IPS-18c (cell line): ENCODE measurements around the gene HMOX1.
A peak's percentile ranks its signal among the peaks of the same experiment; 100 is the strongest.

Experiments used
- H3K4me3 ChIP-seq: 2 replicates; pipeline ENCODE4 v1.7.0; 2013; ENCODE audit warnings: low read depth, mild to moderate bottlenecking, low read length, moderate library complexity; ENCODE audit not compliant: insufficient read depth
- H3K9me3 ChIP-seq: one replicate; pipeline ENCODE4 v1.6.1; 2013; ENCODE audit warnings: mild to moderate bottlenecking, low read length, moderate library complexity; ENCODE audit not compliant: control insufficient read depth, insufficient read depth

Gene HMOX1

GRCh38 chr22:35380537-35381423 is at the start of gene HMOX1:
HMOX1 (plus strand) TSS chr22:35381096; CDS start chr22:35381174, 78 bp downstream.
- H3K4me3 ChIP-seq, result peak within 1 kb of the TSS; percentile 63
- no peaks in the 10 kb centered on the region for H3K9me3 ChIP-seq

GRCh38 chr22:35332278-35332677 is 48.6 kb upstream of the HMOX1 start:
- H3K4me3 ChIP-seq, result no peak overlapping the region
- H3K9me3 ChIP-seq, result no peaks in the 10 kb centered on the region

DNA sequence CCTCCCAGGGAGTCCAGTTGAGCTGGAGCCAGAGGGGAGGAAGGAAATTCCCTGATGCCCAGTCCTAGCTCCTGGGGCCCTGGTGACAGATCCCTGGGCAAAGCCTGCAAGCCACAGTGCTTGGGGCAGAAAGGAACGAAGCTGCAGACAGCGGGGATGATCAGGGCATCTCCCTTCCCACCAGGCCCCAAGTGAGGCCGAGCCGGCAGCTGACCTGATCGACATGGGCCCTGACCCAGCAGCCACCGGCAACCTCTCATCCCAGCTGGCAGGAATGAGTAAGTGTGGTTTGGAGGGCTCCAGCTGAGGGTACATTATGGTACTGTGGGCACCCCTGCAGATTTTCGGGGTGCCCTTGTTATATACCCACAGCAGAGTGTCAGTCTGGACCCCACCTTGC is 47.7 kb upstream of the HMOX1 start:
- H3K9me3 ChIP-seq, result no peaks in the 10 kb centered on the region
- no peak overlapping the region for H3K4me3 ChIP-seq

DNA sequence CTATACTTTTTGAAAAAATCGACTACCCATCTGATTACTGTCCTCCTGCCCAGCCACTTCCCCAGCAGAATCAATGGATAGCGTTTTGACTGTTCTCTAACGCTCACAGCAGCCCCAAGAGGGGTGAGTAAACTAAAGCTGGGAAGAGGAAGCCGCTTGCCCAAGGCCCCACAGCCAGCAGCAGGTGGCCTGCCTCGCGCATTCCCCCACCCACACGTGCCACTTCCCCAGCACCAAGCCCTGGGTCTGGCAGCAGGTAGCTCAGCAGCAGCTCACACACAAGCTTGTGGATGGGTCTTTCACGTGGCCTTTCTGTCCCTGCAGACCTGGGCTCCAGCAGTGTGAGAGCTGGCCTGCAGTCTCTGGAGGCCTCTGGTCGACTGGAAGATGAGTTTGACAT is 46.9 kb upstream of the HMOX1 start:
- Histone ChIP-seq H3K4me3 (no peak overlapping the region), H3K9me3 (no peaks in the 10 kb centered on the region)

DNA sequence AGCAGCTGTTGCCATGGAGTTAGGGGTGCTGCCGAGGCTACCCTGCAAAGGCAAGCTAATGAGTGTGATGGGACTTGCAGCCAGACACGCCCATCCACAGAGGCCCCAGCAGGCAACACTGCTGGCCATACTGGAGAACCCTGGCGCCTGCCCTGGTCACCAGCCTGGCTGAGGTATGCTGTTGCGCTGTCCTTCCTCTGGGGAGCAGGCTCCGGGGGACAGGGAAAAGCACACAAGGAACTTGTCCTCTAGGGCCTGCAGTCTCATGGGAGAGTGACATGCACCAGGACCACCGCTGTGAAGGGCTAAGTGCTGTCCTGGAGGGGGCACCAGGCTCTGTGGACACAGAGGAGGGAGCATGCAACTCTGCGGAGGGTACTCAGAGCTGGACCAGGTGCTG is 45.4 kb upstream of the HMOX1 start:
- Histone ChIP-seq H3K9me3 (no peaks in the 10 kb centered on the region), H3K4me3 (no peak overlapping the region)

- no peak overlapping the region for H3K4me3 ChIP-seq
- no peaks in the 10 kb centered on the region for H3K9me3 ChIP-seq
Observed at GRCh38 chr22:35335936-35336781, 44.7 kb upstream of the HMOX1 start.

DNA sequence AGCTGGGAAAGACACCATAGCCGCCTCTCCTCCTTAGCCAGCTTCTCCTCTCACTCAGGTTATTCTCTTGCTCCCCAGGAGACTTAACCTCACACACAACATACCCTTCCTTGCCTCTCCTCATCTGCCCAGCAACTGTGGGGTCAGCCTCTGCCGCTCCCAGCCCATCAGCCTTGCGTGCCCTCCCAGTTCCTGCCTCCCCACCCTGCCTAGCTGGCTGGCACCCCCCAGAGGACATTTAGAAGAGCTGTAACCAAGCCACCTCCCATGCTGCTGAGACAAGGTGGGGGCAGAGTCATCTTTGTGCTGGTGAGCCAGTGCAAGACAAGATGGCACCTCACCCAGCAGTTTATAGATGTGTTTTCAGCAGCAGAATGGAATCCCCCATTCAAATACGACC is 43.0 kb upstream of the HMOX1 start:
- Histone ChIP-seq H3K4me3 (no peak overlapping the region), H3K9me3 (no peaks in the 10 kb centered on the region)

GRCh38 chr22:35341090-35341874 is 39.6 kb upstream of the HMOX1 start:
- Histone ChIP-seq H3K4me3 (no peak overlapping the region), H3K9me3 (no peaks in the 10 kb centered on the region)

DNA sequence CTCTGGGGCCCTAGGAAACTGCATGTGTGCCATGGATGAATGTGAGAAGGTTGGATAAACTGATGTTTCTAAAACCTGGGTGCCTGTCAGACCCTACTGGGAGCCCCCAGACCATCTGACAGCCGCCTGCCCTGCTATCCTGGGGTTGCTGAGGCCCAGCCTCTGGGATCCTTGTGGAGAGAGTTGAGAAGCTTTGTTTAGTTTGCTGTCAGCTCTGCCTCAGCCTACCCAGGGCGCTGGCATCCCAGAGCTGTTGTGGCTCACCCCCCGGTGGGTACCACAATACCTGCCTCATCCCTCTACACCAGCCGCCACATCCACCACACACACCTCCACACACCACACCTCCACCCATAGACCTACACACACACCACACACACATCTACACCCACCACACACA is 38.5 kb upstream of the HMOX1 start:
- Histone ChIP-seq H3K9me3 (no peaks in the 10 kb centered on the region), H3K4me3 (no peak overlapping the region)

- peaks cover under 1% of the 10 kb centered on the region for H3K9me3 ChIP-seq
- H3K4me3 ChIP-seq, result no peak overlapping the region
Observed at GRCh38 chr22:35343664-35344550, 37.0 kb upstream of the HMOX1 start.

DNA sequence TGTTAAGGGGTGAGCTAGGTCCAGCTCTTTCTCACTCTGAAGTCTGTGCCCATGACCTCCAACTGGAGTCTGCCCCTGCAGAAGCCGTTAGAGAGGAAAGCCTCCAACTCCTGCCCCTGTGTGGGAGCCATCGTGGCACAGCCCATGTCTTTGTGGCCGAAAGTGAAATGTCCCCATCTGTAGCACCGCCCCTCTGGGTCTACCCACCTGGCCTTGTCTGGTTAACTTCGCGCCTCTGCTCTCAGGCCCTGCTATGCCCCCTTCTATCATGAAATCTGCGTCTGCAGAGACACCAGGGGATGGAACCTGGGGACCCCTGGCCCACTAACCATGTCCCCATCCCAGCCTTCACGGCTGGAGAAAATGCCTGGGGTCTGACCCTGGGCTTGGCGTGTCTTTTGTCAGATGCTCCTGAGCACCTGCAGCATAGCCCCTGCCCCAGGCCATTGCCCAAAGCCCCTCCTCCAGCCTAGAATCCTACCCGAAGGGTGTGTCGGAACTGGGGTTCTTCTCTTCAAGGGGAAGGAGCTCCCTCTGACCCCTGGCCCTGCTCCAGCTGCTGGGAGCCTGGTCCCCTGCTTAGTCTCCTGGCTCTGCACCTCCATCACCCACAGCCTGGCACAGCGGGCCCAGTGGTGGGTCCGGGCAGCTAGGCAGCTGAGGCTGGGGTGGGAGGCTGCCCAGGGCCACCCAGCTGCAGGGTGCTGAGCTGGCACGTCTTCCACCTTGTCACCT is 35.8 kb upstream of the HMOX1 start:
- Histone ChIP-seq H3K4me3 (no peak overlapping the region), H3K9me3 (peaks cover 2% of the 10 kb centered on the region)

- H3K4me3 ChIP-seq, result no peak overlapping the region
- peaks cover 2% of the 10 kb centered on the region for H3K9me3 ChIP-seq
Observed at GRCh38 chr22:35345808-35346505, 34.9 kb upstream of the HMOX1 start.

GRCh38 chr22:35346596-35347220 is 34.2 kb upstream of the HMOX1 start:
- H3K4me3 ChIP-seq, result no peak overlapping the region
- peaks cover 2% of the 10 kb centered on the region for H3K9me3 ChIP-seq

- H3K9me3 ChIP-seq, result peaks cover 2% of the 10 kb centered on the region
- H3K4me3 ChIP-seq, result no peak overlapping the region
Observed at GRCh38 chr22:35347462-35347861, 33.4 kb upstream of the HMOX1 start.

- no peak overlapping the region for H3K4me3 ChIP-seq
- H3K9me3 ChIP-seq, result peaks cover 2% of the 10 kb centered on the region
Observed at GRCh38 chr22:35348026-35348590, 32.8 kb upstream of the HMOX1 start.
